GM19397 (cell line): Measurements from ENCODE around the gene DNAH11.
A peak's percentile ranks its signal among the peaks of the same experiment; 100 is the strongest.
"Not testable (repeated sequence)": the region's sequence is repeated elsewhere in the genome, so short reads cannot be mapped to it uniquely, and the experiment has no call there.

Experiments
- ATAC-seq: cut with Tn5 transposase; IDR thresholded peaks from one replicate; pipeline ENCODE4 v1.9.1; 2021; ENCODE audit warnings: mild to moderate bottlenecking, moderate library complexity; ENCODE audit not compliant: unreplicated experiment

The DNAH11 gene, protein sequence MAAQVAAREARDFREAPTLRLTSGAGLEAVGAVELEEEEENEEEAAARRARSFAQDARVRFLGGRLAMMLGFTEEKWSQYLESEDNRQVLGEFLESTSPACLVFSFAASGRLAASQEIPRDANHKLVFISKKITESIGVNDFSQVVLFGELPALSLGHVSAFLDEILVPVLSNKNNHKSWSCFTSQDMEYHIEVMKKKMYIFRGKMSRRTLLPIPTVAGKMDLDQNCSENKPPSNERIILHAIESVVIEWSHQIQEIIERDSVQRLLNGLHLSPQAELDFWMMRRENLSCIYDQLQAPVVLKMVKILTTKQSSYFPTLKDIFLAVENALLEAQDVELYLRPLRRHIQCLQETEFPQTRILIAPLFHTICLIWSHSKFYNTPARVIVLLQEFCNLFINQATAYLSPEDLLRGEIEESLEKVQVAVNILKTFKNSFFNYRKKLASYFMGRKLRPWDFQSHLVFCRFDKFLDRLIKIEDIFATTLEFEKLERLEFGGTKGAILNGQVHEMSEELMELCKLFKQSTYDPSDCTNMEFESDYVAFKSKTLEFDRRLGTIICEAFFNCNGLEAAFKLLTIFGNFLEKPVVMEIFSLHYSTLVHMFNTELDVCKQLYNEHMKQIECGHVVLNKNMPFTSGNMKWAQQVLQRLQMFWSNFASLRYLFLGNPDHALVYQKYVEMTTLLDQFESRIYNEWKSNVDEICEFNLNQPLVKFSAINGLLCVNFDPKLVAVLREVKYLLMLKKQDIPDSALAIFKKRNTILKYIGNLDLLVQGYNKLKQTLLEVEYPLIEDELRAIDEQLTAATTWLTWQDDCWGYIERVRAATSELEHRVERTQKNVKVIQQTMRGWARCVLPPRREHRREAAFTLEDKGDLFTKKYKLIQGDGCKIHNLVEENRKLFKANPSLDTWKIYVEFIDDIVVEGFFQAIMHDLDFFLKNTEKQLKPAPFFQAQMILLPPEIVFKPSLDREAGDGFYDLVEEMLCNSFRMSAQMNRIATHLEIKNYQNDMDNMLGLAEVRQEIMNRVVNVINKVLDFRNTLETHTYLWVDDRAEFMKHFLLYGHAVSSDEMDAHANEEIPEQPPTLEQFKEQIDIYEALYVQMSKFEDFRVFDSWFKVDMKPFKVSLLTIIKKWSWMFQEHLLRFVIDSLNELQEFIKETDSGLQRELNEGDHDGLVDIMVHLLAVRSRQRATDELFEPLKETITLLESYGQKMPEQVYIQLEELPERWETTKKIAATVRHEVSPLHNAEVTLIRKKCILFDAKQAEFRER (N-terminal part only)

DNA sequence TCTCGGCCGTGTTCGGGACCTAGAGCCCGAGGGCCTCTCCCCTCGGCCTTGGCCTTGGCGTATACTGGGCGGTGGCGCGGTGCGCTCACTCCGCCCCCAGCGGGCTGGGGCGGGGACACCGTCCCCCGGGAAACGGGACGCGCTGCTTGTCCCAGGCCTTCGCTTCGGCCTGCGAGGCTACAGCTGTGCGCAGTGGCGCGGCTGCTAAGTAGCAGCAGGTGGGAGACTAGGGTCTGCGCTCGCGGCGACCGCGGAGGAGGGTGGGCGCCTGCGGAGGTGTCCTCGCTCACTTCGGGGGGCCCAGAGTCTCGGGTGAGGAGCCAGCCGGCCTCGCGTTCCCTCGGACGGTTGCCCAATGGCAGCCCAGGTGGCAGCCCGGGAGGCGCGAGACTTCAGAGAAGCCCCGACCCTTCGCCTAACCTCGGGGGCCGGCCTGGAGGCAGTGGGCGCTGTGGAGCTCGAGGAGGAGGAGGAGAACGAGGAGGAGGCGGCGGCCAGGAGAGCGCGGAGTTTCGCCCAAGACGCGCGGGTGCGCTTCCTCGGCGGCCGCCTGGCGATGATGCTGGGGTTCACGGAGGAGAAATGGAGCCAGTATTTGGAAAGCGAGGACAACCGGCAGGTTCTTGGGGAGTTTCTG lies at the start of gene DNAH11:
Gene DNAH11 (plus strand): TSS at position 149 of the 637 bp plus-strand sequence. CDS start 207 bp downstream, at position 356.
- ATAC-seq = peak; percentile 42

DNA sequence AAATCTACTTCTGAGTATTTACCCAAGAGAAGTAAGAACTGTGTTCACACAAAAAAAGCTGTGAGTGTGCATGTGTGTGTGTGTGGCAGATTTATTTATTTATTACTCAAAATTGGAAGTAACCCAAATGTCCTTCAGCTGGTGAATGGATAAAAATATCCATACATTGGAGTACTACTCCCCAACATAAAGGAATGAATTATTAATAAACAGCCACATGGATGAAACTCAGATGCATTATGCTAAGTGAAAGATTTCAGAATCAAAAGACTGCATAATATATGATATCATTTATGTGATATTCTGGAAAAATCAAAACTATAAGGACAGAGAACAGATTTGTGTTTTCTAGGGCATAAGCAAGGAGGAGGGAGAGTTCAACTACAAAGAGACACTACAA lies 47.1 kb upstream of the DNAH11 start:
- no peak for ATAC-seq

DNA sequence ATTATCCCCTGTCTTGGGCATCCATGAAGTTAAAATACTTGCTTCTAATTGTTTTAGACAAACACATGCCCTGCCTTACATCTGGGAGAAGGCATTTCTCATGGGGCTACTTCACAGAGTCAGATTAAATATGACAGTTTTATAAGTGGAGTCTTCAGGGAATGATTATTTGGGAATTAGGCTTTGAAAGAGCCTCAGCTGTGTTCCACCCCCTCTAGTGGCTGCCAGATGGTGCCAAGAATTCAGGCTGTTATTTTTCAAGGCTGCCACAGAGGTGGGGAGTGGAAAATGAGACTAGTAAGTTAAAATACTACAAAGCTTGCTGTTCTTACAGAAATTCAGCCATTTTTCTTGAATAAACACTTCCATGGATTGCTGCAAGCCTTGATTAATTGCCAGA lies 45.8 kb upstream of the DNAH11 start:
- ATAC-seq = no peak

DNA sequence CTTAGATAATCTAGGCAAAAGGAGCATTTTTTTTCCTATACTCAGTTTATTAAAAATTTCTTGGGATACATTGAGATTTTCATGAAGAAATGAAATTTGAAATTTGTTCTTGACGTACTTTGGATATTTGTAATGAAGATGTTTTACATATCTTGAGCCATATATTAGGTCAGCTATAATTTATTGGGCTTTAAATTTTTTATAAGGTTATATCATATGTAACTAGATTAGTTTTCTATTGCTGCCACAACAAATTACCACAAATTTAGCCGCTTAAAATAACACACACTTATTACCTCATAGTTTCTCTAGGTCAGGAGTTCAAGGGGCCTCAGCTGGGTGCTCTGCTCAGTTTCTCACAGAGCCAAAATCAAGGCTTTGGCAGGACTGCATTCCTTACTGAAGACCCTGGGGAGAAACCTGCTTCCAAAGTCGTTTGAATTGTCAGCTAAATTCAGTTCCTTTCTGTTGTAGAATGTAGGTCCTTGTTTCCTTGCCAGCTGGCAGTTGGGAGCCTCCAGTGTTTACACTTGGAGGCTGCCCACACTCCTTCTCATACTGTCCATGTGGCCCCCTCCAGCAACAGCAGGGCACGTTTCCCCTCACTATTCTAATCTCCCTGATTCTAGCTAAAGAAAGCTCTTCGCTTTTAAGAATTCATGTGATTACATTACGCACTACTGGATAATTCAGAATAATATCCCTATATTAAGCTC lies 42.6 kb upstream of the DNAH11 start:
- no peak for ATAC-seq

DNA sequence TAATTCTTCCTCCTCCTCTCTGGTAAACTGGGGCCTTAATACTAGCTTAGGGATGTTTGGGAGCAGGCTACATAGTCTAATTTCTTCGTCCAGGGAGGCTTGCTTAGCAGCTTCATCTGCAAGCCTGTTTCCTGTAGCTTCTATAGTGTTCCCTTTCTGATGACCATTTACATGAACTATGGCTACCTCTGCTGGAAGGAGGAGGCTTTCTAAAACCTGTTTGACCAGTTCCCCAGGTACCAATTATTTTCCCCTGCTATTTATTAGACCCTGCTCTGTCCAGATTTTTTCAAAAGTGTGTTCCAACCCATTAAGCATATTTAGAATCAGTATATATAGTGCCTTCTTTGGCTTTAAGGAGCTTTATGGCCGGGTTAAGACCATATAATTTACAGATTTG lies 38.8 kb upstream of the DNAH11 start:
- no peak for ATAC-seq

DNA sequence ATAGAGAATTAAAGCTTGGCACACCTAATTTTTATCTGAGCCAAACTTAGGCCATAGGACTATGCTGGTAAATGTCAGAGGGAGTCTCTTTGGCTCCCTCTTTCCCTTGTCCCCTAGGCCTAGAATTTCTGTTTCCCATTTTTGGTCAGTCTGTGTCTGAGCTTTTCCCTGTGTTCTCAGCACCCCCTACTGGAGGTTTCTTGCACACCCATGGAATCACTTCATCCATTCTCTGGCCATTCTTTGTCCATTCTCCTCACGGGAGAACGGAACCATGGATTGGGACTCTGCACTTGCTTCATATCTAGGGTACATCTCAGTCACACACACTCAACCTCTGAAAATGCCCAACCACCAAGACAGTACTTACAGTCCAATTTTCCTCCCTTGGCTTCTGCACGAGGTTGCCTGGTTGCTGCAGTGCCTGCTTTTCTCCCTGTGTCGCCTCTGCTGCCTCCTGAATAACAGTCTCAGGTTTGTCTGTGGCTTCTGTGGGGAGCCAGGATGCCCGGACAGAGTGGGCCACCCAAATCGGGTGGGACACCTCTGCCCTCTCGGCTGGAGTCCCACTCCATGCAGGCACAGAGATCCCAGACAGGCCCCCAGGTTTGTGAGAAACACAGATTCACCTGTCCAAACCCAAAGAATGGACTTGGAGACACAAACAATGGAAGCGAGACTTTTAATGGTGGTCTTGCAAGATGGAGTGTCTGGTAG lies 35.1 kb upstream of the DNAH11 start:
- peak; percentile 48 for ATAC-seq

DNA sequence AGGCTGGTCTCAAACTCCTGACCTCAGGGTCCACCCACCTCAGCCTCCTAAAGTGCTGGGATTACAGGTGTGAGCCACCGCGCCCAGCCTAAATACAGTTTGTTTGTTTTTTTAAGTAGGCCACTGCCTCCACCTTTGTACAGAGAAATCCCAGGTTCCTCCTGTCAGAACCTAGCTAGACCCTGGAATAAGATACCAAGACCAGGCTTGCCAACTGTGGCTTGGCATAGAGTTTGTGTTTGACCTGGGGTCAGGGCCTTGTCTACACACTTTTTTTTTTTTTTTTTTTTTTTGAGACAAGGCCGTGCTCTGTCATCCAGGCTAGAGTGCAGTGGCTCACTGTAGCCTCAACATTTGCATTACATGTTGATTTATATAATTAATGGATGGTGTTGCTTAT lies 34.3 kb upstream of the DNAH11 start:
- no peak for ATAC-seq

DNA sequence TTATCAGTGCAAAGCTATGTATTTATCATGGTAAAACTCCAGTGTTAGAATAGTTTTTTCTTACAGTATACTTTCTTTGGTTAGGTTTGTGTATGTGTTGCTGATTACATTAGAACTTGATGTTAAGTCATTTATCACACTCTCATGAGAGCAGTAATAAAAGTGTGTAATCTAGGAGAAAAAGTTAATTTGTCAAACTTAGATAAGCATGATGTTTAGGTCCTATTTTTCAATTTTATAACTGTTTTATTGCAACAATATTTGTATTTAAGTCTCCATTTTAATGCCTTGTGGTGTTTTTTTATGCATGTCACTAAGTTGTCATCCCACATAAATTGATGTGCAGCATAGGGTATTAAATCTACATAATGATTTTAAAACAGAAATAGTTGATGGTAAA lies 28.8 kb upstream of the DNAH11 start:
- ATAC-seq = no peak

DNA sequence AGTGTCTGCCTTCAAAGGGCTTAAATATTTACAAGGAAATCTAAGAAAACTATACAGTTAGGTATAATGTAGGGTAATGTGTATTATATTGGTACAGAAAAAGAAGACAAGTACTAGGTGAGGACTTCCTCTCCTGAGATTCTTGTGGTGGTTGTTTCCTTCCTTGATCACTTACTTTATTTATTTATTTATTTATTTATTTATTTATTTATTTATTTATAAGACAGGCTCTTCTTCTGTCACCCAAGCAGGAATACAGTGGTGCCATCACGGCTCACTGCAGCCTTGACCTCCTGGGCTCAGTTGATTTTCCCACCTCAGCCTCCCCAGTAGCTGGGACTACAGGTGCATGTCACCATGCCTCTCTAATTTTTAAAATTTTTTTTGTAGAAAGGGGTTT lies 18.2 kb upstream of the DNAH11 start:
- ATAC-seq = no peak

DNA sequence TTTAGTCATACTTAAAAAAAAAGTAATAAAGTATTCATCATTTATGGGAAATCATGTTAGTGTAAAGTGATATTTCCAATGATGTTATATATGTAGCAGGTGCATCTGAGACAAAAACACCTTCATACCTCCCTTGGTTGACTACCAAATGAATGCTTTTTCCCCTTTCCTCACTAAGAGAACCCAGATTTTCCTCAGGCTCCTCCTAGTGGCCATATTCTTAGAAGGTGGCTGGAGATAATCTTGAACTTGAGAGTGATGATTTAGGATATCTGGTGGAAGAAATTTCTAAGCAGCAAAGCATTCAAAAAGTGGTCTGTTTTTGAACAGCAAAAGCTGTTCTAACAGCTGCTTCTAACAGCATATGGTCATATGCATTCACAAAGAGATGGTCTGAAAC lies 16.8 kb upstream of the DNAH11 start:
- ATAC-seq = no peak

DNA sequence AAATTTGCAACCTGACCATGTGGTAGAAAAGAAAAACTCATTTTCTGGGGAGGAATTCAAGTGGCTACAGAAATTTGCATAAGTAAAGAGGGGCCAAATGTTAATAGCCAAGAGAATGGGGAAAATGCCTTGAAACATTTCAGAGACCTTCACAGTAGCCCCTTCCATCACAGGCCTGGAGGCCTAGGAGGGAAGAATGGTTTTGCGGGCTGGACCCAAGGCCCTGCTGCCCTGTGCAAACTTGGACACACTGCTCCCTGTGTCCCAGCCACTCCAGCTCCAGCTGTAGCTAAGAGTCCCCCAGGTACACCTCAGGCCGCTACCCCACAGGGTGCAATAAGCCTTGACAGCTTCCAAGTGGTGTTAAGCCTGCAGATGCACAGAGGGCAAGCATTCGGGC lies 16.4 kb upstream of the DNAH11 start:
- ATAC-seq = no peak

DNA sequence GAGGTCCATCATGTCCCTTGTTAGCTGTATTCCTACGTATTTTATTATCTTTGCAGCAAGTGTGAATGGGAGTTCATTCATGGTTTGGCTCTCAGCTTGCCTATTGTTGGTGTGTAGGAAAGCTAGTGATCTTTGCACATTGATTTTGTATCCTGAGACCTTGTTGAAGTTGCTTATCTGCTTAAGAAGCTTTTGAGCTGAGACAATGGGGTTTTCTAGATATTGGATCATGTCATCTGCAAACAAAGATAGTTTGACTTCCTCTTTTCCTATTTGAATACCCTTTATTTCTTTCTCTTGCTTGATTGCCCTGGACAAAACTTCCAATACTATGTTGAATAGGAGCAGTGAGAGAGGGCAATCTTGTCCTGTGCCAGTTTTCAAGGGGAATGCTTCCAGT lies 10.4 kb upstream of the DNAH11 start:
- not testable (repeated sequence) for ATAC-seq

DNA sequence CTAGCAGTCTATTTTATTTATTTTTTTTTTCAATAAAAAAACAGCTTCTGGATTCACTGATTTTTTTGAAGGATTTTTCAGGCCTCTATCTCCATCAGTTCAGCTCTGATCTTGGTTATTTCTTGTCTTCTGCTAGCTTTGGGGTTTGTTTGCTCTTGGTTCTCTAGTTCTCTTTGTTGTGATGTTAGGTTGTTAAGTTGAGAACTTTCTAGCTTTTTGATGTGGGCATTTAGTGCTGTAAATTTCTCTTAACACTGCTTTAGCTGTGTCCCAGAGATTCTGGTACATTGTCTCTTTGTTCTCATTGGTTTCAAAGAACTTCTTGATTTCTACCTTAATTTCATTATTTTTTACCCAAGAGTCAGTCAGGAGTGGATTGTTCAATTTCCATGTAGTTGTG lies 9.2 kb upstream of the DNAH11 start:
- not testable (repeated sequence) for ATAC-seq

DNA sequence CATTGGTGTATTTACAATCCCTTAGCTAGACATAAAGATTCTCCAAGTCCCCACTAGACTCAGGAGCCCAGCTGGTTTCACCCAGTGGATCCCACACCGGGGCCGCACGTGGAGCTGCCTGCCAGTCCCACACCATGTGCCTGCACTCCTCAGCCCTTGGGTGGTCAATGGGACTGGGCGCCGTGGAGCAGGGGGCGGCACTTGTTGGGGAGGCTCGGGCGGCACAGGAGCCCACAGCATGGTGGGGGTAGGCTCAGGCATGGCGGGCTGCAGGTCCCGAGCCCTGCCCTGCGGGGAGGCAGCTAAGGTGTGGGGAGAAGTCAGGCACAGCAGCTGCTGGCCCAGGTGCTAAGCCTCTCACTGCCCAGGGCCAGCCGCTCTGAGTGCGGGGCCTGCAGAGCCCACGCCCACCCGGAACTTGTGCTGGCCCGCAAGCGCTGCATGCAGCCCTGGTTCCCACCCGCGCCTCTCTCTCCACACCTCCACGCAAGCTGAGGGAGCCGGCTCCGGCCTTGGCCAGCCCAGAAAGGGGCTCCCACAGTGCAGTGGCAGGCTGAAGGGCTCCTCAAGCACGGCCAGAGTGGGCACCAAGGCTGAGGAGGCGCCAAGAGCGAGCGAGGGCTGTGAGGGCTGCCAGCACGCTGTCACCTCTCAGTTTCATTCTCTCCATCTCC lies 6.3 kb upstream of the DNAH11 start:
- ATAC-seq = not testable (repeated sequence)

DNA sequence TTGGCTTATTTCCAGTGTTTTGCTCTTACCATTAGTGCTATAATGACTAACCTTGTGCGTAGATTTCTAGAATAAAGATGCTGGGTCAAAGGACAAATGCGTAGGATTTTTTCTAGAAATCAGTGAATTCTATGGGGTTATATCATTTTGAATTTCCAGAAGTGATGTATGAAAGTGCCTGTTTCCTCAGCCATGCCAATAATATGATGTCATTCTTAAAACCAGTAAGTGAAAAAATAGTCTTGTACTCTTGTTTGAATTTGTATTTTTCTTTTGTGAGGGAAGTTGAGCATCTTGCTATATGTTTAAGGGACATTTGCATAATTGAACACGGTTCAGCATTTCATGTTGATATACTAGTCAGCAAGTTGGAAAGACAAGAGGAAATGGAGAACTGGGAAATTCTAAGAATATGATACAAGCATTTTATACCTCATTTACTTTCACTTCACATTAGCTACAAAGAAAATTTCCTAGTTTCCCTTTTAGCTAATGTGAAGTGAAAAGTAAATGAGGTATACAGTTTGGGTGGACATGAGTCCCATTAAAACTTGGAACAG lies 3.8 kb upstream of the DNAH11 start:
- ATAC-seq = no peak

DNA sequence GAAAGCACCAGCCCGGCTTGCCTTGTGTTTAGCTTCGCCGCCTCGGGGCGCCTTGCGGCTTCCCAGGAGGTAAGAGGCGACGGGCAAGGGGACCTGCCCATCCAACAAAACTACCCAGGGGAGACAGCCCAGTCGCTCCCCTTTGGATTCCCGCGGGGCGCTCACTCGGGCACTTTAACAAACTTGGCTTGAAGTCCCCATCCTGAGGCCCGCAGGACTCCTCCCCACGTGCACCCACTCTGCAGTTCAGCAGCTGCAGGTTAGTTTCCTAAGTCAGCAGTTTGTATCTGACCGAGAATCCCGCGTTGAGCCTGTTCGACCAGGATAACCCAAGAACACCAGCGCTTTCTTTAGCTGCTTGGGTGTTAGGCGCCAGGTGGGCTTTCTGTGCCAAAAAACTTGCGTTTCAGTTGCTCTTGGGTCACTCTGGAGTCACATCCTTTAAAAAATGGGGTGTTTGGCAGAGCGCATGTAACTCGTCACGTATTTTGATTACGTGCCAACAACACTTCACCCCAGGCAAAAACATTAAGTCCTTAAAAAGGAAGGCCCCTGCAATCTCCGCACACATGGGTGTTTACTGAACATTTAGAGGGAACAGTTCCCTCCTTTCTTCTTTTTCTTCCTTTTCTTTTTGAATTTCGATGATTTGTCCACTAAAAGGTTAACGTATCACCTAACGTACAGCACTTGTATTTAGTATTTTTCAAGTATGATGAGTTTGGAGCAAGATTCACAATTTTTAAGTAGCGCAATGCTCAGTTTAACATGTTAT lies 876 bp downstream of the DNAH11 start:
- ATAC-seq = no peak

DNA sequence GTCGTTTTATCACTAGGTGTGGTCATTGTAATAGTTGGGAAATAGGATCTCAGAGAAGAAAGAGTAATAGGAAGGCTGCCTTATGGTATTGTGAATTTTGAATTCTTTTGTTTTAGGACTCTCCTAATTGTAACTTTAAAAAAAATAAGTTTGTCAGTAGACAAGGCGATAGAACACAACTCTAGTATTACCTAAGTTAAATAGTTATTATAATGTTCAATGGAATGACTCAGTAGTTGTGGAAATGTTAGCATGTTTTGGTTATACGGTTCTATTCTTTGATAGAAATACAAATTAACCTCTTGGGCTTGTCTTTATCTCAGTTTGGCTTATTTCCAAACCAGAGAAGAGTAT lies 1.4 kb downstream of the DNAH11 start:
- ATAC-seq = no peak

DNA sequence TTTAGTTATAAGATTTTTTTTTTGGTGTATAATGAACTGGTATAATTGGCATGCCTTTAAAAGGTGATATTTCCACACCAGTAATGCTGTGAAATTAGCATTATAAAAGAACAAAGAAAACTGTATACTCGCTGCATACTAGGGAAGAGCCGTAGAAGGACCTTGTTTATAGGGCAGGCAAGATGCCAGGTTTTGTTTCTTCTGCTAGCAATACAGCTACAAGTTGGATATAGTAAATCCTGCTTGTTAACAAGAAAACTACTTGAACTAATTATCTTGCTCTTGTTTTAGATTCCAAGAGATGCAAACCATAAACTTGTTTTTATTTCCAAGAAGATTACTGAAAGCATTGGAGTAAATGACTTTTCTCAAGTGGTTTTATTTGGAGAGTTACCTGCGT lies 1.9 kb downstream of the DNAH11 start:
- no peak for ATAC-seq
